Hepatocyte (in vitro differentiated cells): ENCODE results near the gene SNX20.

Experiments used
- CTCF ChIP-seq: fragments of 200-600 bp; sonication (generic); IDR thresholded peaks from 2 replicates; pipeline ENCODE4 v1.5.1; 2016; ENCODE audit warnings: antibody characterized with exemption, mild to moderate bottlenecking; ENCODE audit not compliant: poor library complexity
- EZH2 ChIP-seq: fragments of 200-600 bp; sonication (generic); IDR thresholded peaks from 2 replicates; pipeline ENCODE4 v1.6.1; 2016; ENCODE audit warnings: antibody characterized with exemption, mild to moderate bottlenecking, borderline replicate concordance
- EZH2phosphoT487 ChIP-seq: fragments of 200-600 bp; sonication (generic); IDR thresholded peaks from one replicate; pipeline ENCODE4 v1.6.1; 2018; ENCODE audit warnings: antibody characterized with exemption, mild to moderate bottlenecking, low read depth, moderate library complexity; ENCODE audit not compliant: unreplicated experiment, severe bottlenecking

GRCh38 chr16:50655558-50656055, 25.5 kb downstream of the SNX20 start:
- no peak for TF ChIP-seq EZH2
- TF ChIP-seq CTCF = no peak
- TF ChIP-seq EZH2phosphoT487 = no peak
